Measurements from ENCODE around the gene EPHB2. TPM values are rescaled to one million over a fixed set of nuclear protein-coding genes. Genes with fewer than 3 reads are reported as not detected.
A peak's percentile ranks its signal among the peaks of the same experiment; 100 is the strongest.

Gene EPHB2
- total RNA-seq (2012; rRNA removed) (54.7 and 58.8 TPM in 2 replicates), polyA plus RNA-seq (2012; rRNA removed) (52.3 and 53.6 TPM in 2 replicates), Bru-seq, nascent RNA (percentile 82 among the genes with signal in this experiment), BruChase-seq, experiment 1, labeled RNA remaining after a 6-hour chase (percentile 79 among the genes with signal in this experiment), BruChase-seq, experiment 2, labeled RNA remaining after a 2-hour chase (percentile 90 among the genes with signal in this experiment)
- 25.1 and 54.3 TPM in 2 replicates for polyA plus RNA-seq (2012; cell fraction: cytosol; rRNA removed)
- polyA plus RNA-seq (2012; cell fraction: nucleus; rRNA removed; ENCODE audit: low replicate concordance), result 18.5 and 36.7 TPM in 2 replicates
- long read RNA-seq, transcript EPHB2-202 (16 exons, 3,152 nt), result major isoform, 8 of 54 reads
- long read RNA-seq, partial matches to known transcripts, result 32 of 54 reads
- long read RNA-seq, other reads (novel, unspliced or antisense), result 13 of 54 reads

DNA sequence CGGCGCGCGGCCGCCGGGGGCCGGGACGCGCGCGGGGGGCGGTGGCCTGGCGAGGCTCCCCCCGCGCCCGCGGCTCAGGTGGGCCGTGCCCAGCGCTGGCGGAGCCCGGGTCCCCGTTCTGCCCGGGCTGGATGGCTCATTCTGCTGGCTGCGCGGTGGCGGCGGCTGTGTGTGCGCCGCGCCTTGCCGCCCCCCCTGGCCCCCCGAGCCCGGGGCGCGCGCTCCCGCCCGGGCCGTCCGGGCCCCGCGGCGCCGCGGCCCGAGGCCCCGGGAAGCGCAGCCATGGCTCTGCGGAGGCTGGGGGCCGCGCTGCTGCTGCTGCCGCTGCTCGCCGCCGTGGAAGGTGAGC lies at the start of gene EPHB2:
Gene EPHB2 (plus strand): TSS at position 139 of the 349 bp plus-strand sequence. CDS start 144 bp downstream, at position 283.
- WGBS, 2 experiments (ENCODE audit: extremely low coverage in 2 of 2, insufficient read length in 1 of 2), result 0% methylated on average over 5 of the region's 55 CpGs; no CpG with 5 or more reads in 1 of the 2 experiments
- H3K36me3 ChIP-seq (ENCODE audit: control insufficient read depth, insufficient read depth, low read length), result peaks cover 1% of the 10 kb centered on the region; the same call in 1 of the 2 replicates
- CTCF ChIA-PET, result no interaction called here
- peak; percentile 39 for DNase-seq
- peak within 1 kb of the TSS; percentile 5; the same call in 1 of the 3 replicates for H2BK15ac ChIP-seq (ENCODE audit: low read depth, low read length)
- peak within 1 kb of the TSS; percentile 40; the same call in 1 of the 2 replicates for H4K5ac ChIP-seq (ENCODE audit: low read depth, low read length)
- peaks cover 18% of the 10 kb centered on the region; the same call in 1 of the 2 replicates for H3K9me1 ChIP-seq (ENCODE audit: insufficient read depth, low read length)
- peaks cover 22 to 39% of the 10 kb centered on the region in 2 experiments; a peak in 3 of 4 replicates for H3K79me1 ChIP-seq (ENCODE audit: low read depth in 1 of 2, low read length in 2 of 2)
- peak within 1 kb of the TSS; percentile 68 for H3K27ac ChIP-seq (ENCODE audit: insufficient read depth, low read length)
- H2AK5ac ChIP-seq (ENCODE audit: low read depth, low read length), result peak within 1 kb of the TSS; percentile 46; the same call in 1 of the 2 replicates
- peak within 1 kb of the TSS; percentile 70 for H3K4me3 ChIP-seq (ENCODE audit: insufficient read depth, low read depth, low read length)
- peak within 1 kb of the TSS; percentile 17 to 63; a peak in 3 of 4 replicates for H4K8ac ChIP-seq (ENCODE audit: low read depth in 2 of 2, low read length in 2 of 2)
- no peaks in the 10 kb centered on the region for H3K9me3 ChIP-seq (ENCODE audit: control insufficient read depth, insufficient read depth, low read length)
- peak within 1 kb of the TSS; percentile 92 for H2AK9ac ChIP-seq (replicated peaks; ENCODE audit: low read depth, low read length, poor library complexity)
- peak within 1 kb of the TSS; percentile 94 for H3K4me2 ChIP-seq (ENCODE audit: low read depth, low read length)
- H3K4me1 ChIP-seq (ENCODE audit: control insufficient read depth, insufficient read depth, low read length), result peaks cover 14% of the 10 kb centered on the region
- H4K20me1 ChIP-seq (ENCODE audit: insufficient read depth, low read length), result peaks cover 34% of the 10 kb centered on the region
- POLR2A ChIA-PET (ENCODE audit: unreplicated experiment), result no interaction called here
- H3K18ac ChIP-seq (ENCODE audit: low read depth, low read length), result peak within 1 kb of the TSS; percentile 56
- H3K56ac ChIP-seq (ENCODE audit: extremely low read depth, insufficient read depth, low read length), result peak within 1 kb of the TSS; percentile 19
- H2BK20ac ChIP-seq (ENCODE audit: low read depth, low read length), result peak within 1 kb of the TSS; percentile 52
- no peaks in the 10 kb centered on the region for H3K27me3 ChIP-seq (ENCODE audit: control insufficient read depth, insufficient read depth, low read length)
- H2AFZ ChIP-seq (replicated peaks; ENCODE audit: low read length, poor library complexity), result peak within 1 kb of the TSS; percentile 79
- peak within 1 kb of the TSS; percentile 91 for H3K4ac ChIP-seq (ENCODE audit: low read depth, low read length)
- peak within 1 kb of the TSS; percentile 58 for H4K91ac ChIP-seq (ENCODE audit: insufficient read depth, low read depth, low read length)
- peak within 1 kb of the TSS; percentile 75 for H3K23ac ChIP-seq (ENCODE audit: low read depth, low read length)
- no TSS peak for BruUV-seq (replicated peaks)
- intact Hi-C loops (cut with micrococcal nuclease), result loop anchor here (1.0 kb wide), 1 partner anchor 29 kb away; no protein-coding TSS in a partner anchor
- H2BK5ac ChIP-seq (ENCODE audit: low read depth, low read length, poor library complexity, severe bottlenecking), result peak within 1 kb of the TSS; percentile 97
- H3K14ac ChIP-seq (replicated peaks; ENCODE audit: low read depth, low read length), result peak within 1 kb of the TSS; percentile 29
- H2BK120ac ChIP-seq (ENCODE audit: low read depth, low read length), result peak within 1 kb of the TSS; percentile 85
- in situ Hi-C loops (cut with MboI; ENCODE audit: low sequenced_read_pairs), result no loop called here
- peak within 1 kb of the TSS; percentile 72 for H3K9ac ChIP-seq (ENCODE audit: low read depth, low read length)
- dilution Hi-C loops (cut with HindIII; ENCODE audit: low sequenced_read_pairs, unreplicated experiment), result no loop called here
- ATAC-seq (ENCODE audit: low read depth), result peak; percentile 84
- peak; percentile 74; the same call in 1 of the 2 replicates for TF ChIP-seq CHD1 (IDR thresholded peaks at IDR 0.05; ENCODE audit: low read depth, low read length)
- TF ChIP-seq MXI1 (IDR thresholded peaks at IDR 0.05; ENCODE audit: borderline replicate concordance, low read depth, low read length), result peak; percentile 46; the same call in 1 of the 2 replicates
- no peak for TF ChIP-seq FOS (IDR thresholded peaks at IDR 0.05; ENCODE audit: low read depth, low read length)
- TF ChIP-seq NFE2L2 (IDR thresholded peaks at IDR 0.05; ENCODE audit: low read depth, low read length), result no peak
- no peak for TF ChIP-seq RCOR1 (IDR thresholded peaks at IDR 0.05; ENCODE audit: insufficient replicate concordance, low read length)
- TF ChIP-seq, protein P1, sequence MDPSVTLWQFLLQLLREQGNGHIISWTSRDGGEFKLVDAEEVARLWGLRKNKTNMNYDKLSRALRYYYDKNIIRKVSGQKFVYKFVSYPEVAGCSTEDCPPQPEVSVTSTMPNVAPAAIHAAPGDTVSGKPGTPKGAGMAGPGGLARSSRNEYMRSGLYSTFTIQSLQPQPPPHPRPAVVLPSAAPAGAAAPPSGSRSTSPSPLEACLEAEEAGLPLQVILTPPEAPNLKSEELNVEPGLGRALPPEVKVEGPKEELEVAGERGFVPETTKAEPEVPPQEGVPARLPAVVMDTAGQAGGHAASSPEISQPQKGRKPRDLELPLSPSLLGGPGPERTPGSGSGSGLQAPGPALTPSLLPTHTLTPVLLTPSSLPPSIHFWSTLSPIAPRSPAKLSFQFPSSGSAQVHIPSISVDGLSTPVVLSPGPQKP (IDR thresholded peaks at IDR 0.05; ENCODE audit: borderline replicate concordance, low read depth, low read length), result no peak
- no peak for TF ChIP-seq RFX5 (IDR thresholded peaks at IDR 0.05; ENCODE audit: low read depth, low read length)
- TF ChIP-seq, protein P2, sequence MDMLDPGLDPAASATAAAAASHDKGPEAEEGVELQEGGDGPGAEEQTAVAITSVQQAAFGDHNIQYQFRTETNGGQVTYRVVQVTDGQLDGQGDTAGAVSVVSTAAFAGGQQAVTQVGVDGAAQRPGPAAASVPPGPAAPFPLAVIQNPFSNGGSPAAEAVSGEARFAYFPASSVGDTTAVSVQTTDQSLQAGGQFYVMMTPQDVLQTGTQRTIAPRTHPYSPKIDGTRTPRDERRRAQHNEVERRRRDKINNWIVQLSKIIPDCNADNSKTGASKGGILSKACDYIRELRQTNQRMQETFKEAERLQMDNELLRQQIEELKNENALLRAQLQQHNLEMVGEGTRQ (IDR thresholded peaks at IDR 0.05; ENCODE audit: low read depth, low read length), result no peak
- TF ChIP-seq BHLHE40 (IDR thresholded peaks at IDR 0.05; ENCODE audit: low read depth, low read length), result peak; percentile 74; the same call in 1 of the 2 replicates
- no peak for TF ChIP-seq RAD21 (IDR thresholded peaks at IDR 0.05; ENCODE audit: low read length)
- TF ChIP-seq MAFK (IDR thresholded peaks at IDR 0.05; ENCODE audit: low read depth, low read length), result no peak
- TF ChIP-seq CEBPB (IDR thresholded peaks at IDR 0.05; ENCODE audit: low read depth, low read length), result no peak
- TF ChIP-seq MAZ (IDR thresholded peaks at IDR 0.05; ENCODE audit: borderline replicate concordance, low read depth, low read length), result no peak
- TF ChIP-seq SMC3 (IDR thresholded peaks at IDR 0.05; ENCODE audit: low read depth, low read length), result no peak
- peak; percentile 94 for TF ChIP-seq POLR2A (IDR thresholded peaks at IDR 0.05; ENCODE audit: low read depth, low read length)

Measured in IMR-90 (cell line).